ENCODE data around the gene NCAPD2. TPM values are rescaled to one million over a fixed set of nuclear protein-coding genes. Genes with fewer than 3 reads are reported as not detected.

Gene NCAPD2
- total RNA-seq, 2 donors from 2014 or later, result 86.7 to 99.0 TPM

DNA sequence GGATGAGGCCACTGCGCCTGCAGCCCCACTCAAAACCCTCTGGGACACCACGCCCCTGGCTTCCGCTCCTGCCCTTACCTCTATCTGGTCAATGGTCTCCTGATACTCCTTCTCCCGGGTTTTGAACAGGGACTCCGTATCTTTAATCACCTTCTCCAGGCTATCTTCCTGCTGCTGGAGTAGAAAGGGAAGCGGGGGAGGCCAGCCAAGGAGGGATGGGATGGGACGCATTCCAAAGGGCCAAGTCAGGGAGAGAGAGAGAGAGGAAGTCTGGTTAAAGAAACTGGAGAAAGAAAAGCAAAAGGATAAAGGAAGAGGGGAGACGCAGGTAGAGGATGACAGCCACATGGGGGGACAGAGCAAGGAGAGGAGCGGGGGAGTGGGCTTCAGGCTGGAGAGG, 54.1 kb downstream of the NCAPD2 start:
- no peak overlapping the region for H3K4me3 ChIP-seq
- no peaks in the 10 kb centered on the region for H3K9me3 ChIP-seq
- H3K4me1 ChIP-seq (replicated peaks), result peaks cover 11% of the 10 kb centered on the region
- intact Hi-C loops (cut with DNase I), result no loop called here
- TF ChIP-seq, protein P1, sequence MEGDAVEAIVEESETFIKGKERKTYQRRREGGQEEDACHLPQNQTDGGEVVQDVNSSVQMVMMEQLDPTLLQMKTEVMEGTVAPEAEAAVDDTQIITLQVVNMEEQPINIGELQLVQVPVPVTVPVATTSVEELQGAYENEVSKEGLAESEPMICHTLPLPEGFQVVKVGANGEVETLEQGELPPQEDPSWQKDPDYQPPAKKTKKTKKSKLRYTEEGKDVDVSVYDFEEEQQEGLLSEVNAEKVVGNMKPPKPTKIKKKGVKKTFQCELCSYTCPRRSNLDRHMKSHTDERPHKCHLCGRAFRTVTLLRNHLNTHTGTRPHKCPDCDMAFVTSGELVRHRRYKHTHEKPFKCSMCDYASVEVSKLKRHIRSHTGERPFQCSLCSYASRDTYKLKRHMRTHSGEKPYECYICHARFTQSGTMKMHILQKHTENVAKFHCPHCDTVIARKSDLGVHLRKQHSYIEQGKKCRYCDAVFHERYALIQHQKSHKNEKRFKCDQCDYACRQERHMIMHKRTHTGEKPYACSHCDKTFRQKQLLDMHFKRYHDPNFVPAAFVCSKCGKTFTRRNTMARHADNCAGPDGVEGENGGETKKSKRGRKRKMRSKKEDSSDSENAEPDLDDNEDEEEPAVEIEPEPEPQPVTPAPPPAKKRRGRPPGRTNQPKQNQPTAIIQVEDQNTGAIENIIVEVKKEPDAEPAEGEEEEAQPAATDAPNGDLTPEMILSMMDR (IDR thresholded peaks at IDR 0.05), result no peak
- no peak for TF ChIP-seq POLR2AphosphoS5 (IDR thresholded peaks at IDR 0.05)
- no peak for TF ChIP-seq POLR2A (IDR thresholded peaks at IDR 0.05)
- H3K27ac ChIP-seq, result no peak overlapping the region
- H3K27me3 ChIP-seq (replicated peaks; ENCODE audit: insufficient read depth), result no peaks in the 10 kb centered on the region
- WGBS, result 66% methylated on average over 9 of the region's 9 CpGs
- no peaks in the 10 kb centered on the region for H3K36me3 ChIP-seq
- no peak for DNase-seq (ENCODE audit: low spot score)

DNA sequence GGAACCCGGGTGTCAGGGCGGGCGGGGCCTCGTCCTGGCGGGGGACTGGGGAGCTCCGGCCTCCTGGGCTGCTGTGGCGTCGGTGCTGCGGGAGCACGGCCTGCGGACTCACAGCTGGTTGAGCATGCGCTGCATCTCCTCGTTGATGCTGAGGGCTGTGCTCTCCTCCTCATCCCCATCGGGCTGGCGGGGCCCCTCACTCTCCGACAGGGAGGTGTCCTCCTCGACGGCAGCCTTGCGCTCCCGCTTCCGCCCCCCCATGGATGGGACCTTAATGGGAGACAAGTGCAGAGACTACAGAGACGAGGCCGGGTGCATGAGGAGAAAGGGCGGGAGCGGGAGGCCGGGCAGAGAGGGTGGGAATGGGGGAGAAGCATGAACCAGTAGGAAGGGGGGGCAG, 54.7 kb downstream of the NCAPD2 start:
- intact Hi-C loops (cut with DNase I), result no loop called here
- TF ChIP-seq POLR2AphosphoS5 (IDR thresholded peaks at IDR 0.05) (no peak), POLR2A (IDR thresholded peaks at IDR 0.05) (no peak)
- TF ChIP-seq, protein P1 (IDR thresholded peaks at IDR 0.05), result no peak
- Histone ChIP-seq H3K36me3 (no peaks in the 10 kb centered on the region), H3K27me3 (replicated peaks; ENCODE audit: insufficient read depth) (no peaks in the 10 kb centered on the region), H3K4me1 (replicated peaks) (peaks cover 11% of the 10 kb centered on the region), H3K4me3 (no peak overlapping the region), H3K9me3 (no peaks in the 10 kb centered on the region), H3K27ac (no peak overlapping the region)
- DNase-seq (ENCODE audit: low spot score), result no peak
- WGBS, result 87% methylated on average over 25 of the region's 26 CpGs

DNA sequence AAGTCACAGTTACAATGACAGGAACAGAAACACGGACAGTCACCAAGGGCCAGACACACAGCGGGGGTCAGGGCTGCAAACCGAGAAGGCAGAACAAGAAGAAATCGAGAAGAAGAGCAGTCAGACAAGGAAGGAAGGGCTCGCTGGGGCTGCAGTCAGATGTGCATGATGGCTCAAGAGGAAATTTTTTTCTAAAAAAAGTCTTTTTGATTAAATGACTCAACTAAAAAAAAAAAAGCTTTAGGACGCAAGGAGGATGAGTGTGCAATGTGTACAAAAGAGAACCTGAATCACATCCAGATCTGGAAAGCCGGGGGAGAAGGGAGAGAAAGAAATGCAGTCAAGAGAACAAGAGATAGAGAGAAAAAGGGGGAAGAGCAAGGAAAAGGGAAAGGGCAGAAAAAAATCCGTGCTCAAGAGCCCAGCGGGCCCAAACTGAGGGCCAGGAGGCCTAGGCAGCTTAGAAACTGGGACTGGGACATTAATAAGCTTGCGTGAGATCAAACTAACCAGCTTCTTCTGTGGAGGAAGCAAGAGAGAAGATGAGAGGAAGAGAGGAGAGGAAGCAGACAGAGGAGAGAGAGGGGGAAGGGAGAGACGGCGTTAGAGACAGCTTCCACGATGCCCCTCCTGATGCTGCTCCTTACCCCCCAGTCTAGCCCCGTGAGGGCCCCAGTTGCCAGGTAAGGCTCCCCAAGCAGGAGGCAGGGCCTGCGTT, 55.2 kb downstream of the NCAPD2 start:
- H3K4me3 ChIP-seq, result no peak overlapping the region
- WGBS, result 80% methylated on average over 15 of the region's 15 CpGs

DNA sequence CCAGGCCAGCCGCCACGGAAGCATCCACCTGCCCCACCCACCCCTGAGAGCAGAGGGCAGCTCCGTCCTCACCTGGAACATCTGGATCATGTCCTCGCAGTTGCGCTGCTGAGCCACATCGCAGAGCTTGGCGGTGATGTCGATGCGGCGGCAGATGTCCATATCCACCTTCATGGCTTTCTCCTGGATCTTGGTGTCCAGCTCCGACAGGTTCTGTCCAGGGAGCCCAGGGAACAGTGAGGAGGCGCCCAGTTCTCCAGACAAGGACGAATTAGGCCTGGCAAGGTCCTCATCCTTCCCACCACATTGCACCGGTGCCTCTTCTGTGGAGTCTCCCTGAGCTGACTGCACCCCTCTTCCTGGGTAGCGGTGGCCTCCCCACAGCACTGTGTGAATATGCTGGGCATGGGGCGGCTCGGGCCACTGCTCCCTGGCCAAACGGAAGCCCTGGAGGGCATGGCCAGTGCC, 55.8 kb downstream of the NCAPD2 start:
- no peak for TF ChIP-seq POLR2A (IDR thresholded peaks at IDR 0.05)
- no peak for TF ChIP-seq POLR2AphosphoS5 (IDR thresholded peaks at IDR 0.05)
- TF ChIP-seq, protein P1 (IDR thresholded peaks at IDR 0.05), result no peak
- H3K4me1 ChIP-seq (replicated peaks), result peaks cover 11% of the 10 kb centered on the region
- H3K36me3 ChIP-seq, result no peaks in the 10 kb centered on the region
- 94% methylated on average over 18 of the region's 18 CpGs for WGBS
- no peaks in the 10 kb centered on the region for H3K27me3 ChIP-seq (replicated peaks; ENCODE audit: insufficient read depth)
- no peaks in the 10 kb centered on the region for H3K9me3 ChIP-seq
- DNase-seq (ENCODE audit: low spot score), result no peak
- intact Hi-C loops (cut with DNase I), result loop anchor here (5.0 kb wide), 1 partner anchor 77 kb away; the partner anchor contains the start of gene VAMP1
- H3K27ac ChIP-seq, result no peak overlapping the region
- H3K4me3 ChIP-seq, result no peak overlapping the region

More for the DNA sequence above, 55.2 kb downstream of the NCAPD2 start:
- intact Hi-C loops (cut with DNase I), result no loop called here
- no peaks in the 10 kb centered on the region for H3K27me3 ChIP-seq (replicated peaks; ENCODE audit: insufficient read depth)
- no peaks in the 10 kb centered on the region for H3K36me3 ChIP-seq
- peaks cover 11% of the 10 kb centered on the region for H3K4me1 ChIP-seq (replicated peaks)
- no peaks in the 10 kb centered on the region for H3K9me3 ChIP-seq
- no peak for DNase-seq (ENCODE audit: low spot score)
- TF ChIP-seq, protein P1 (IDR thresholded peaks at IDR 0.05), result no peak
- TF ChIP-seq POLR2AphosphoS5 (IDR thresholded peaks at IDR 0.05) (no peak), POLR2A (IDR thresholded peaks at IDR 0.05) (no peak)
- H3K27ac ChIP-seq, result no peak overlapping the region
